K562 (cell line): Measurements from ENCODE around the gene PPP4R1. TPM values are rescaled to one million over a fixed set of nuclear protein-coding genes. Genes with fewer than 3 reads are reported as not detected.

Source experiments
- EGR1 ChIP-seq: fragments of 450-650 bp; conservative IDR thresholded peaks from 2 replicates; pipeline ENCODE4 v1.6.1; 2017; ENCODE audit warnings: mild to moderate bottlenecking
- GMEB1 ChIP-seq: fragments of 250-450 bp; sonication (Bioruptor Pico); IDR thresholded peaks from 2 replicates; pipeline ENCODE4 v1.4.0; 2020; ENCODE audit warnings: mild to moderate bottlenecking
- GTF2B ChIP-seq: IDR thresholded peaks from 2 replicates; pipeline ENCODE4 v1.6.1; 2011; ENCODE audit not compliant: insufficient read length; ENCODE audit errors: extremely low read depth
- ID3 ChIP-seq, 2 experiments: fragments of 250-450 bp in 1 of 2; fragments of 450-650 bp in 1 of 2; sonication (Bioruptor Pico) in 1 of 2; IDR thresholded peaks; 2 replicates each; pipeline versions ENCODE4 v1.6.1 to v1.8.0; 2016 to 2021; ENCODE audit warnings: mild to moderate bottlenecking in 2 of 2, moderate library complexity in 2 of 2, missing compliant biosample characterization in 1 of 2, missing genetic modification characterization in 1 of 2
- IRF1 ChIP-seq: sonication (generic); formaldehyde crosslinking; IDR thresholded peaks from 2 replicates; pipeline ENCODE4 v1.8.0; 2022; ENCODE audit warnings: missing genetic modification reagents, mild to moderate bottlenecking, borderline replicate concordance
- JUNB ChIP-seq: fragments of 450-650 bp; formaldehyde crosslinking; conservative IDR thresholded peaks from 2 replicates; pipeline ENCODE4 v1.4.0; 2020; ENCODE audit warnings: mild to moderate bottlenecking
- L3MBTL2 ChIP-seq: fragments of 450-650 bp; IDR thresholded peaks from 2 replicates; pipeline ENCODE4 v1.6.1; 2016; ENCODE audit warnings: mild to moderate bottlenecking, moderate library complexity
- MNT ChIP-seq, 2 experiments: fragments of 450-650 bp; conservative IDR thresholded peaks; 2 replicates each; pipeline ENCODE4 v1.6.1; 2017; ENCODE audit warnings: mild to moderate bottlenecking in 2 of 2, moderate library complexity in 2 of 2
- MTF1 ChIP-seq: fragments of 250-450 bp; sonication (Bioruptor Pico); IDR thresholded peaks from 2 replicates; pipeline ENCODE4 v1.9.0; 2021; ENCODE audit warnings: moderate library complexity, mild to moderate bottlenecking, inconsistent platforms, borderline replicate concordance
- MXI1 ChIP-seq: IDR thresholded peaks from 2 replicates; pipeline ENCODE4 v1.6.1; 2011; ENCODE audit warnings: low read depth, mild to moderate bottlenecking, improper control_type of control experiment, low read length
- PTTG1 ChIP-seq: fragments of 450-650 bp; IDR thresholded peaks from 2 replicates; pipeline ENCODE4 v1.6.1; 2016; ENCODE audit warnings: low read depth, mild to moderate bottlenecking, missing genetic modification characterization, missing compliant biosample characterization
- ZBTB7A ChIP-seq: IDR thresholded peaks from 2 replicates; pipeline ENCODE4 v1.6.1; 2011; ENCODE audit warnings: low read depth, mild to moderate bottlenecking, low read length, moderate library complexity, borderline replicate concordance; ENCODE audit not compliant: control insufficient read depth
- ZBTB9 ChIP-seq: fragments of 450-650 bp; formaldehyde crosslinking; IDR thresholded peaks from 2 replicates; pipeline ENCODE4 v1.4.0; 2020; ENCODE audit warnings: mild to moderate bottlenecking, moderate library complexity
- ZFX ChIP-seq: sonication (generic); formaldehyde crosslinking; IDR thresholded peaks from 2 replicates; pipeline ENCODE4 v1.8.0; 2022; ENCODE audit warnings: mild to moderate bottlenecking, missing genetic modification reagents, moderate library complexity
- ZNF253 ChIP-seq: fragments of 250-450 bp; sonication (Bioruptor Pico); conservative IDR thresholded peaks from 2 replicates; pipeline ENCODE4 v1.6.1; 2021; ENCODE audit warnings: mild to moderate bottlenecking
- ZNF277 ChIP-seq: fragments of 250-450 bp; sonication (Bioruptor Pico); IDR thresholded peaks from 2 replicates; pipeline ENCODE4 v1.8.0; 2022; ENCODE audit warnings: inconsistent platforms, mild to moderate bottlenecking, moderate library complexity, borderline replicate concordance
- ZNF384 ChIP-seq: IDR thresholded peaks from 2 replicates; pipeline ENCODE4 v1.6.1; 2012; ENCODE audit warnings: low read depth, low read length, improper control_type of control experiment
- polyA plus RNA-seq, 8 experiments: library from polyadenylated mRNA; depleted of rRNA in 4 of 8; stranded (reverse) in 5 of 8; unstranded in 3 of 8; fragments of >200 nt; fragmentation: Nextera tagmentation in 2 of 8; fragmentation: Illumina TruSeq in 1 of 8; extraction: Ambion mirVana in 2 of 8; extraction: Trizol in 1 of 8; gene quantifications; 2 replicates each; pipeline versions ENCODE4 v1.2.1 to v1.2.3, GENCODE V29; 2011 to 2014; ENCODE audit warnings: inconsistent platforms in 1 of 8, missing spikeins in 1 of 8
- total RNA-seq, 7 experiments: library from RNA; depleted of rRNA in 6 of 7; stranded (reverse); fragments of >200 nt in 6 of 7; fragmentation: Illumina TruSeq in 2 of 7; extraction: Trizol in 2 of 7; gene quantifications; 2 replicates each; pipeline versions ENCODE4 v1.2.1 to v1.2.3, GENCODE V29; 2011 to 2021; ENCODE audit warnings: low replicate concordance in 1 of 7

Gene PPP4R1
- total and polyA plus RNA-seq, 9 of the 15 experiments (the other 6 are each of a cell fraction or from before 2014, with no cell fraction given) = 23.5 to 136 (median 84.5) TPM

- TF ChIP-seq MNT (conservative IDR thresholded peaks at IDR 0.05) (peak in 1 of 2 experiments; percentile 21; a peak in 1 of 4 replicates), GTF2B (no peak), ZBTB7A (peak; percentile 83), ZNF277 (CRISPR knock-in tag) (no peak), L3MBTL2 (peak; percentile 85; the same call in 1 of the 2 replicates), MTF1 (CRISPR knock-in tag) (no peak), ZNF253 (no peak), ZNF384 (no peak), ZFX (CRISPR knock-in tag) (peak; percentile 80), JUNB (CRISPR knock-in tag) (no peak), GMEB1 (CRISPR knock-in tag) (peak; percentile 29; the same call in 1 of the 2 replicates), PTTG1 (no peak), ID3 (CRISPR knock-in tag; IDR thresholded peaks at IDR 0.05) (no peak), ID3 (tag; IDR thresholded peaks at IDR 0.05) (no peak), IRF1 (no peak), ZBTB9 (CRISPR knock-in tag) (peak; percentile 74; the same call in 1 of the 2 replicates), EGR1 (peak; percentile 52; the same call in 1 of the 2 replicates), MXI1 (no peak)
These were observed at the start of gene PPP4R1 (continued) for GRCh38 chr18:9614401-9615279.
